ENCODE measurements around the gene SYT12.

DNA sequence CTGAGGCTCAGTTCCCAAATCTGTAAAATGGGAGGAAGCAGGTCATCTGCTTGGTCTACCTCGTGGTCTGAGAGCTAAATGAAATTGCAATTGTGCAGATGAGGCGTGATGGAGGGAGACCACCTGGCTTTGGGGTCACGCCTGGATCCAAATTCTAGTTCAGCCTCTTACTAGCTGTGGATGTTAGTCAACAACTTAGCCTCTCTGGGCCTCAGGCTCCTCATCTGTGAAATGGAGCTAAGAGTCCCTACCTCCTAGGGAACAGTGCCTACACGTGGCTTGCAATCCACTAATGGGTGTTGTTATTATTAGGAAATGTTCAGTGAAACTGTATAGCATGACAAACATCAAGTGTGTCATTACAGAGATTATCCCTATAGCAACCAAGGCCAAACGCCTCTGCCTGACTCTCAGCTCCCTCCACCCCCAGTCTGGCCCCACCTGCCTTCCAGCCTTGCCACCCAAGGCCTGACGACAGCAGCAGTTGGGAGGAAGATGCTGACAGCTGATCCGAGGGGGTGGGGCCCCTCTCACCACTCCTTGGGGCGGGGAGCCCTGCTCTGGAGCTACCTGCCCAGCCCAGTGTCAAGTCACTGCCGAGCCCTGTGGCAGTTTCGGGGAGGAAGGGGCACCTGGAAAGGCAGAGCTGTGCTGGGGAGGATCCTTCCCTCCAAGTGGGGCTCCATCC, 32.0 kb downstream of the SYT12 start:
- TF ChIP-seq TCF7 (IDR thresholded peaks at IDR 0.05; ENCODE audit: low read depth), result no peak
- TF ChIP-seq SMC3 (IDR thresholded peaks at IDR 0.05; ENCODE audit: low read length), result no peak

All from HepG2 (cell line).